K562 (cell line): ENCODE measurements around the gene RHBG. TPM values are rescaled to one million over a fixed set of nuclear protein-coding genes. Genes with fewer than 3 reads are reported as not detected.
A peak's percentile ranks its signal among the peaks of the same experiment; 100 is the strongest.

ENCODE experiments used
- CTCFL ChIP-seq: IDR thresholded peaks from 2 replicates; pipeline ENCODE4 v1.6.1; 2011; ENCODE audit warnings: borderline replicate concordance, low read depth, mild to moderate bottlenecking, moderate library complexity, low read length; ENCODE audit not compliant: insufficient read depth, poor library complexity, severe bottlenecking
- ESRRA ChIP-seq: fragments of 450-650 bp; IDR thresholded peaks from 2 replicates; pipeline ENCODE4 v1.6.1; 2014; ENCODE audit warnings: low read depth, mild to moderate bottlenecking, moderate library complexity, borderline replicate concordance
- EZH2 ChIP-seq: IDR thresholded peaks from 2 replicates; pipeline ENCODE4 v1.6.1; 2012; ENCODE audit warnings: low read depth, mild to moderate bottlenecking, inconsistent platforms, low read length, borderline replicate concordance
- HCFC1 ChIP-seq: IDR thresholded peaks from 2 replicates; pipeline ENCODE4 v1.6.1; 2012; ENCODE audit warnings: low read depth, low read length, improper control_type of control experiment
- NEUROD1 ChIP-seq: fragments of 150-350 bp; IDR thresholded peaks from 2 replicates; pipeline ENCODE4 v1.6.1; 2014; ENCODE audit warnings: borderline replicate concordance, low read length, low read depth; ENCODE audit not compliant: partially characterized antibody
- ZBTB33 ChIP-seq: sonication (generic); formaldehyde crosslinking; IDR thresholded peaks from 2 replicates; pipeline ENCODE4 v1.8.1; 2023; ENCODE audit warnings: mild to moderate bottlenecking, missing genetic modification reagents
- polyA plus RNA-seq, 8 experiments: library from polyadenylated mRNA; depleted of rRNA in 4 of 8; stranded (reverse) in 5 of 8; unstranded in 3 of 8; fragments of >200 nt; fragmentation: Nextera tagmentation in 2 of 8; fragmentation: Illumina TruSeq in 1 of 8; extraction: Ambion mirVana in 2 of 8; extraction: Trizol in 1 of 8; gene quantifications; 2 replicates each; pipeline versions ENCODE4 v1.2.1 to v1.2.3, GENCODE V29; 2011 to 2014; ENCODE audit warnings: inconsistent platforms in 1 of 8, missing spikeins in 1 of 8
- total RNA-seq, 7 experiments: library from RNA; depleted of rRNA in 6 of 7; stranded (reverse); fragments of >200 nt in 6 of 7; fragmentation: Illumina TruSeq in 2 of 7; extraction: Trizol in 2 of 7; gene quantifications; 2 replicates each; pipeline versions ENCODE4 v1.2.1 to v1.2.3, GENCODE V29; 2011 to 2021; ENCODE audit warnings: low replicate concordance in 1 of 7
- TF ChIP-seq, protein P1 (sequence below): fragments of 450-650 bp; formaldehyde crosslinking; IDR thresholded peaks from 2 replicates; pipeline ENCODE4 v1.4.0; 2020; ENCODE audit warnings: mild to moderate bottlenecking, moderate library complexity
- TF ChIP-seq, protein P2 (sequence below), 3 experiments: fragments of 200-800 bp in 1 of 3; sonication (Bioruptor generic) in 1 of 3; sonication (generic) in 1 of 3; formaldehyde crosslinking in 1 of 3; IDR thresholded peaks; 2 replicates each; pipeline versions ENCODE4 v1.6.1 to v1.8.0; 2016 to 2022; ENCODE audit warnings: mild to moderate bottlenecking in 2 of 3, missing compliant biosample characterization in 2 of 3, missing genetic modification characterization in 2 of 3, missing genetic modification reagents in 1 of 3
- TF ChIP-seq, protein P3 (sequence below), 3 experiments: IDR thresholded peaks in 2 of 3; conservative IDR thresholded peaks in 1 of 3; 2 replicates each; pipeline ENCODE4 v1.5.1; 2011 to 2012; ENCODE audit warnings: low read length in 3 of 3, mild to moderate bottlenecking in 3 of 3, control low read depth in 2 of 3, improper control_type of control experiment in 1 of 3, inconsistent platforms in 1 of 3, low read depth in 1 of 3, mixed read lengths in 1 of 3, moderate library complexity in 1 of 3; ENCODE audit not compliant: insufficient read depth in 2 of 3

Gene RHBG
- total and polyA plus RNA-seq, 9 of the 15 experiments (the other 6 are each of a cell fraction or from before 2014, with no cell fraction given), result not detected

- TF ChIP-seq, protein P1, sequence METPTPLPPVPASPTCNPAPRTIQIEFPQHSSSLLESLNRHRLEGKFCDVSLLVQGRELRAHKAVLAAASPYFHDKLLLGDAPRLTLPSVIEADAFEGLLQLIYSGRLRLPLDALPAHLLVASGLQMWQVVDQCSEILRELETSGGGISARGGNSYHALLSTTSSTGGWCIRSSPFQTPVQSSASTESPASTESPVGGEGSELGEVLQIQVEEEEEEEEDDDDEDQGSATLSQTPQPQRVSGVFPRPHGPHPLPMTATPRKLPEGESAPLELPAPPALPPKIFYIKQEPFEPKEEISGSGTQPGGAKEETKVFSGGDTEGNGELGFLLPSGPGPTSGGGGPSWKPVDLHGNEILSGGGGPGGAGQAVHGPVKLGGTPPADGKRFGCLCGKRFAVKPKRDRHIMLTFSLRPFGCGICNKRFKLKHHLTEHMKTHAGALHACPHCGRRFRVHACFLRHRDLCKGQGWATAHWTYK (CRISPR knock-in tag), result no peak
- no peak for TF ChIP-seq ZBTB33 (CRISPR knock-in tag)
- no peak for TF ChIP-seq ESRRA
- TF ChIP-seq, protein P2, sequence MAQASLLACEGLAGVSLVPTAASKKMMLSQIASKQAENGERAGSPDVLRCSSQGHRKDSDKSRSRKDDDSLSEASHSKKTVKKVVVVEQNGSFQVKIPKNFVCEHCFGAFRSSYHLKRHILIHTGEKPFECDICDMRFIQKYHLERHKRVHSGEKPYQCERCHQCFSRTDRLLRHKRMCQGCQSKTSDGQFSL (CRISPR knock-in tag; IDR thresholded peaks at IDR 0.05), result peak; percentile 87
- TF ChIP-seq, protein P2 (tag; IDR thresholded peaks at IDR 0.05), result peak in 1 of 2 experiments; percentile 53; a peak in 1 of 4 replicates
- 0 out of 2 replicates have a peak, but pooled peaks have one; percentile 27 for TF ChIP-seq HCFC1
- TF ChIP-seq, protein P3, sequence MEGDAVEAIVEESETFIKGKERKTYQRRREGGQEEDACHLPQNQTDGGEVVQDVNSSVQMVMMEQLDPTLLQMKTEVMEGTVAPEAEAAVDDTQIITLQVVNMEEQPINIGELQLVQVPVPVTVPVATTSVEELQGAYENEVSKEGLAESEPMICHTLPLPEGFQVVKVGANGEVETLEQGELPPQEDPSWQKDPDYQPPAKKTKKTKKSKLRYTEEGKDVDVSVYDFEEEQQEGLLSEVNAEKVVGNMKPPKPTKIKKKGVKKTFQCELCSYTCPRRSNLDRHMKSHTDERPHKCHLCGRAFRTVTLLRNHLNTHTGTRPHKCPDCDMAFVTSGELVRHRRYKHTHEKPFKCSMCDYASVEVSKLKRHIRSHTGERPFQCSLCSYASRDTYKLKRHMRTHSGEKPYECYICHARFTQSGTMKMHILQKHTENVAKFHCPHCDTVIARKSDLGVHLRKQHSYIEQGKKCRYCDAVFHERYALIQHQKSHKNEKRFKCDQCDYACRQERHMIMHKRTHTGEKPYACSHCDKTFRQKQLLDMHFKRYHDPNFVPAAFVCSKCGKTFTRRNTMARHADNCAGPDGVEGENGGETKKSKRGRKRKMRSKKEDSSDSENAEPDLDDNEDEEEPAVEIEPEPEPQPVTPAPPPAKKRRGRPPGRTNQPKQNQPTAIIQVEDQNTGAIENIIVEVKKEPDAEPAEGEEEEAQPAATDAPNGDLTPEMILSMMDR (IDR thresholded peaks at IDR 0.05 in 2 of 3, conservative IDR thresholded peaks at IDR 0.05 in 1 of 3; ENCODE audit: insufficient read depth in 2 of 3, low read depth in 1 of 3, low read length in 3 of 3), result peak; percentile 51 to 62 (median 60)
- peak; percentile 90 for TF ChIP-seq NEUROD1
- TF ChIP-seq EZH2, result peak; percentile 37; the same call in 1 of the 2 replicates
- peak; percentile 94 for TF ChIP-seq CTCFL
Observed at GRCh38 chr1:156419854-156420204, 50.8 kb downstream of the RHBG start (continued).
